Large intestine (tissue), 3 donors: ENCODE results near the gene TTC3. TPM values are rescaled to one million over a fixed set of nuclear protein-coding genes. Genes with fewer than 3 reads are reported as not detected.
A peak's percentile ranks its signal among the peaks of the same experiment; 100 is the strongest.

Experiments
- DNase-seq, 2 donors: peaks; one replicate each; pipeline versions ENCODE4 v3.0.0 to v3.0.0-alpha.2; 2013
- H3K27ac ChIP-seq: one replicate; pipeline ENCODE4 v1.5.1; 2013; ENCODE audit warnings: low read length
- H3K27me3 ChIP-seq: 2 replicates; pipeline ENCODE4 v1.6.1; 2013; ENCODE audit warnings: low read length; ENCODE audit not compliant: control insufficient read depth, insufficient read depth
- H3K36me3 ChIP-seq: 2 replicates; pipeline ENCODE4 v1.6.1; 2013; ENCODE audit warnings: low read length; ENCODE audit not compliant: control insufficient read depth, insufficient read depth
- H3K4me1 ChIP-seq: one replicate; pipeline ENCODE4 v1.6.1; 2013; ENCODE audit warnings: low read length; ENCODE audit not compliant: control insufficient read depth, insufficient read depth
- H3K4me3 ChIP-seq: one replicate; pipeline ENCODE4 v1.5.1; 2013; ENCODE audit warnings: low read length
- H3K9me3 ChIP-seq: one replicate; pipeline ENCODE4 v1.6.1; 2013; ENCODE audit warnings: mild to moderate bottlenecking, low read depth, low read length, moderate library complexity; ENCODE audit not compliant: control insufficient read depth
- WGBS: methylation state at CpG from one replicate; pipeline ENCODE4 v1.1.5; 2013; ENCODE audit warnings: low lambda C conversion rate; ENCODE audit not compliant: insufficient coverage; 5-methylcytosine and 5-hydroxymethylcytosine counted together
- polyA plus RNA-seq: library from polyadenylated mRNA; unstranded; fragments of 120-200 nt; gene quantifications from one replicate; pipeline ENCODE4 v1.2.1, GENCODE V29; 2013

Gene TTC3
- polyA plus RNA-seq, 1 donor: 108 TPM

DNA sequence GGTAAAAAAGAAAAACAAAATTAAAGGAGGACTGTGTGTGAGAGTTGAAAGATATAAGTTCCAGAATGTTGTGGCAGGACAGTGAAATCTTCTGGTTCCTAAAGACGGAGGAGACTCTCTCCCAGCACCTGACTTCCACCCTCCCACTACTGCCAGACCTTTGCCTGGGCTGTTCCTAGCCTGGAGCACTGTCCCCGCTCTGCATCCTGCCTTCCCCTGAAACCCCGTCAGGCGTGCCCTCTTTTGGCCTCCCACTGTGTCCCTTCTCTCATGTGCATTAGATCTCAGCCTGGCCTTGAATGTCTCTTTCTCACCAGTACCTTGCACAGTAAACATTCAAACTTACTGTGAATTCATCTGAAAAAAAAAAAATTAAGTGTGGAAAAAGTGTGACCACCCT is 120.0 kb downstream of the TTC3 start:
- Histone ChIP-seq H3K27me3 (no peaks in the 10 kb centered on the region), H3K36me3 (peaks cover 58% of the 10 kb centered on the region), H3K9me3 (no peaks in the 10 kb centered on the region), H3K27ac (no peak overlapping the region), H3K4me3 (no peak overlapping the region), H3K4me1 (no peaks in the 10 kb centered on the region)
- no CpG with 5 or more reads among the region's 4 CpGs for WGBS
- no peak for DNase-seq

DNA sequence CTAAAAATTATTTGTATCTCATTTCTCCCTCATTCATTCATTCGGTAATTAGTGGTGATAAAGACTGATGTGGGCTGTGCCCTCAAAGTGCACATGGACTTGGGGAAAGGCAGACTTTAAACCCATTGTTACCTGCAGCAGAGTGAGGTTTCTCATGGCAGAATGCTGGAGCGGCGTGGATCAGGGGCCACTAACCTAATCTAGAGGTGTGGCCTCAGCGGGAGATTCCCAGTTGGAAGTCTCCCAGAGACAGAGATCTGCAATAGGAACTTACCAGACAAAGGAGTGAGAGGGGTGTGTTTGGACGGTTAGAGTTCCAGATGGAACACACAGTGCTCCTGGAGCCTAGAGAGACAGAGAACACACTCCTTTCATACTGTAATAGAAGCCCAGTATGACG is 120.6 kb downstream of the TTC3 start:
- no CpG with 5 or more reads among the region's 6 CpGs for WGBS
- Histone ChIP-seq H3K27me3 (no peaks in the 10 kb centered on the region), H3K36me3 (peaks cover 61% of the 10 kb centered on the region), H3K27ac (no peak overlapping the region), H3K4me3 (no peak overlapping the region), H3K9me3 (no peaks in the 10 kb centered on the region), H3K4me1 (no peaks in the 10 kb centered on the region)
- DNase-seq: no peak

DNA sequence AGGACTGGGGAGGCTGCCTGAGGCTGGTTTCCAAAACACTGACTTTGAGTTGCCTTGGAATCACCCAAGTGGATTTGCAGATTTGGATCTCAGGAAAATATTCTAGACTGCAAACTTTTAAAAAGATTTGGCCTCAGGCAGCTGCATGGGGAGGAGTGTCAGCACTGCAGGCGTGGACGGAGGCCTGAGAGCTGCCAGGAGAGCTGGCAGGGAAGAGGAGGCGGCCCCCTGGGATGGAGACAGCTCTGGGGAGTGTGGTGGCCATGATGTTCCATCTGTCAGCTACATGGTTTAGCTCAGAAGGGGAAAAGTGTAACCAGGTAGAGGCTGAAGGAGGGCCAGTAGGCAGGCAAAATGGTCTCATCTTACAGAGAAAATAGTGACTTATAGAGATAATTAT is 122.0 kb downstream of the TTC3 start:
- Histone ChIP-seq H3K4me1 (no peaks in the 10 kb centered on the region), H3K27ac (no peak overlapping the region), H3K9me3 (no peaks in the 10 kb centered on the region), H3K4me3 (no peak overlapping the region), H3K27me3 (no peaks in the 10 kb centered on the region), H3K36me3 (peaks cover 63% of the 10 kb centered on the region)
- no CpG with 5 or more reads among the region's 3 CpGs for WGBS
- no peak for DNase-seq

DNA sequence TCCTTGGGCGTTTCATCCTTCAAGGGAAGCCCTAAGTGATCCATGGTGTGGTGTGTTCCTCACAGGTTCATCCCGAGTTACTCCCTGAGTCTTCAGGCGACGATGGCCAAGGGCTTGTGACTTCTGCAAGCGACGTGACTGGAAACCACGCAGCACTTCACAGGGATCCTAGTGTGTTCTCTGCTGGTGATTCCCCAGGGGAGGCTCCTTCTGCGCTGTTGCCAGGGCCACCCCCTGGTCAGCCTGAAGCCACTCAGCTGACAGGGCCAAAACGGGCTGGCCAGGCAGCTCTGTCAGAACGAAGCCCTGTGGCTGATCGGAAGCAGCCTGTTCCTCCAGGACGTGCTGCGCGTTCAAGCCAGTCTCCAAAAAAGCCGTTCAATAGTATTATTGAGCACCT is 122.6 kb downstream of the TTC3 start:
- no peak for DNase-seq
- WGBS: no CpG with 5 or more reads among the region's 15 CpGs
- H3K9me3 ChIP-seq: no peaks in the 10 kb centered on the region
- H3K27ac ChIP-seq: no peak overlapping the region
- H3K36me3 ChIP-seq: peaks cover 63% of the 10 kb centered on the region
- H3K4me1 ChIP-seq: no peaks in the 10 kb centered on the region
- no peaks in the 10 kb centered on the region for H3K27me3 ChIP-seq
- no peak overlapping the region for H3K4me3 ChIP-seq

DNA sequence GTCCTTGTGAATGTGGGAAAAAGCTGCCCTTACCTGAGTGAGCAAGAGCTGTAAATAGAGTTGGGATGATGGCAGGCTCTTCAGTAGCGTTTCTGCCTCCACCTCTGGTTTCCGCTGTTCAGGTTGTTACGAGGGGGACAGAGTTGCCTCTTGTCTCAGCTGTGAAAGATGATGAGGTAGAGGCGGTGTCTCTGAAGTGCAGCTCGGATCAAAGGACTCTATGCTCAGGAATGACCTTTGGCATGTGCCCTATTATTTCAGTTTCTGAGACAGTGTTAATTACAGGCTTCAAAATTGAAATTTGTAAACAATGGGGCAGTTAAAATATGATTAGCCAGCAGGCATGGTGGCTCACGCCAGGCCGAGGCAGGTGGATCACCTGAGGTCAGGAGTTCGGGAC is 123.8 kb downstream of the TTC3 start:
- H3K27ac ChIP-seq: no peak overlapping the region
- H3K4me1 ChIP-seq: no peaks in the 10 kb centered on the region
- no peaks in the 10 kb centered on the region for H3K27me3 ChIP-seq
- WGBS: no CpG with 5 or more reads among the region's 8 CpGs
- no peaks in the 10 kb centered on the region for H3K9me3 ChIP-seq
- H3K4me3 ChIP-seq: no peak overlapping the region
- peak; percentile 36 to 74 for DNase-seq
- H3K36me3 ChIP-seq: peaks cover 75% of the 10 kb centered on the region

DNA sequence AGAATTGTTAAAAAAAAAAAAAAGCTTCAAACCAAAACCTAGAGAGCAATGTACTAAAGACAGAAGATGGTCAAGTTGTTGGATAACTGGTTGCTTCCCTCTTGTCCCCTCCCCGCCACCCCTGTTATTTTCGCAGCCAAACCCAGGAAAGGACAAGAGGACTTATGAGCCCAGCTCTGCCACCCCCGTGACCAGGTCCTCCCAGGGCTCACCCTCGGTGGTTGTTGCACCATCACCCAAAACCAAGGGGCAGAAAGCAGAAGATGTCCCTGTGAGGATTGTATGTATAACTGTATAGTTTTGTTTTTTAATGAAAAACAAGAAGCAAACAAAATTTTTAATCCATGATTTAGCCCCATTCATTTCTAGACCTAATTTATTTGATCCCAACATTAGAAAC is 124.7 kb downstream of the TTC3 start:
- H3K27ac ChIP-seq: no peak overlapping the region
- peaks cover 73% of the 10 kb centered on the region for H3K36me3 ChIP-seq
- no CpG with 5 or more reads among the region's 4 CpGs for WGBS
- H3K4me1 ChIP-seq: no peaks in the 10 kb centered on the region
- DNase-seq: no peak
- no peak overlapping the region for H3K4me3 ChIP-seq
- no peaks in the 10 kb centered on the region for H3K27me3 ChIP-seq
- no peaks in the 10 kb centered on the region for H3K9me3 ChIP-seq

DNA sequence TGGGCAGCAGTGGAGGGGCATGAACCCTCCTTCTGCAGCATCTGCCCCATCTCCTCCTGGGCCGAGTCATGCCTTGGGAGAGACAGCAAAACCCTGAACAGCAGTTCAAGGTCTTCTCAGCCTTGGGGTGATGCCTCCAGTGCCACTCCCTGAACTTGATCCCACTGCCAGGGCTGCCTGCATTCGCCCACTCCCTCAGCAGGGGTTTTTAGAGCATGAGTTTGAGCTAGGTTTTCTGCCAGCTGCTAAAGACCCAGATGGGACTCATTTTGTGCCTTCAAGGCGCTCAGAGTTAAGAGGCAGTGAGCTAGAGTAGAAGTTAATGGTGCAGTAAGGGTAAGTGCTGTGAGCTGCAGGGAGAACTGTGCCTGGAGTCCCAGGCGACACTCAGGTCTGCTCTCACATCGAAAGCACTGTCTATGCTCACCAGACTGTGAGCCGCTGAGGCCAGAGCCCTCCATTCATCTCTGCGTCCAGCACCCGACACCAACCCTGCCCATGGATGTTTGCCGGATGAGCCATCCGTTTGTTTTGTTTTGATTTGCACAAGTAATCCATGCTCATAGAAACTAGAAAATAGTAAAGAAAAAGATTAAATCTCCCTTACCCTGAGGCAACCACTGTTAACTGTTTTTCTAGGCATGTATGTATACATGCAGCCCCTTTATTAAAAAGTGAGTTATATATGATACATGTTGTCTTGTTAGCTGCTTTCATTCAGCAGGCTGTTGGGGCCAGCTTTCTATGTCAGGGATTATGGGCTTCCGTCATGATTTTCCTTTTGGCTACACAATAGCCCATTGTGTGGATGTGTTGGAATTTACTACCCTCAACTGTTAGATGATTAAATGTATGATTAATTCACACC is 126.2 kb downstream of the TTC3 start:
- peaks cover 66% of the 10 kb centered on the region for H3K36me3 ChIP-seq
- peak in 1 of 2 donors; percentile 32 for DNase-seq
- no CpG with 5 or more reads among the region's 11 CpGs for WGBS
- no peak overlapping the region for H3K4me3 ChIP-seq
- no peak overlapping the region for H3K27ac ChIP-seq
- no peaks in the 10 kb centered on the region for H3K27me3 ChIP-seq
- no peaks in the 10 kb centered on the region for H3K4me1 ChIP-seq
- H3K9me3 ChIP-seq: no peaks in the 10 kb centered on the region

DNA sequence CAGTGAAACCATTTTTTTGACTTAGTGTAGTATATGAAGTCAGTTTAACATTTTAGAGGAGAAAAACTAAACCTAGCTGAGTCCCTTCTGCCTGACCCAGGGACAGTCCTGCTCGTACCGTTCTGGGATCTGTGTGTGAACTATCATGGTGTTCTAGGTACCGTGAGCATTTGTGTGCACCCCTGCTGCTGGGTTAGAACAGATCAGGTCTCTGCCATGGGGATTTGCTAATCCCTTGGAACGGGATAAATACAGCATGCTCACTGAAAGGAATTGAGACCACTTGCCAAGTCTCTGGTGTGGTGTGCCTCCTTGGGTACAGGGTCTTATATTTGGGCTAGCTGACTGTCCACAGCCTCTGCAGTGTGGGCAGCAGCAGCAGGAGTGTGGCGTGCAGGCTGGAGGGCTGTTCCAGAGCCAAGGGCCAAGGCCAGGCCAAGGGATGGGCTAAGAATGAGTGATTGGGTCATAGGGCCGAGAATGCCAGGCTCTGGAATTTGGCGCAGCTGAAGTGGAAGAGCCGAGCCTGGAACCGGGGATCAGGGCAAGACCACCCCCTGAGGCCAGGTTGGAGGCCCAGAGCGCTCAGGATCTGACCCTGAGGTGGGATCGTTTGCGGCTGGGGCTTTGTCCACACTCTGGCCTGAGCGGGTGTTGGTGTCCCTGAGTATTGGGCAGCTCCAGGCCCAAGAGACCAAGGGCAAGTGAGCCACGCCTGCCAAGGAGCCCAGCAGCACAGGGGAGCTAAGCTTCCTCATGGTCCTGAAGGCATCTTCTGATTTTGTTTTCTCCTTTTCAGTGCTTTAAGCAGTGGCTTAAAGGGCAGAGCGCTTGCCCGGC is 127.8 kb downstream of the TTC3 start:
- H3K4me1 ChIP-seq: no peaks in the 10 kb centered on the region
- H3K27me3 ChIP-seq: no peaks in the 10 kb centered on the region
- no peak overlapping the region for H3K27ac ChIP-seq
- DNase-seq: no peak
- no peak overlapping the region for H3K4me3 ChIP-seq
- WGBS: no CpG with 5 or more reads among the region's 16 CpGs
- H3K9me3 ChIP-seq: no peaks in the 10 kb centered on the region
- peaks cover 56% of the 10 kb centered on the region for H3K36me3 ChIP-seq

DNA sequence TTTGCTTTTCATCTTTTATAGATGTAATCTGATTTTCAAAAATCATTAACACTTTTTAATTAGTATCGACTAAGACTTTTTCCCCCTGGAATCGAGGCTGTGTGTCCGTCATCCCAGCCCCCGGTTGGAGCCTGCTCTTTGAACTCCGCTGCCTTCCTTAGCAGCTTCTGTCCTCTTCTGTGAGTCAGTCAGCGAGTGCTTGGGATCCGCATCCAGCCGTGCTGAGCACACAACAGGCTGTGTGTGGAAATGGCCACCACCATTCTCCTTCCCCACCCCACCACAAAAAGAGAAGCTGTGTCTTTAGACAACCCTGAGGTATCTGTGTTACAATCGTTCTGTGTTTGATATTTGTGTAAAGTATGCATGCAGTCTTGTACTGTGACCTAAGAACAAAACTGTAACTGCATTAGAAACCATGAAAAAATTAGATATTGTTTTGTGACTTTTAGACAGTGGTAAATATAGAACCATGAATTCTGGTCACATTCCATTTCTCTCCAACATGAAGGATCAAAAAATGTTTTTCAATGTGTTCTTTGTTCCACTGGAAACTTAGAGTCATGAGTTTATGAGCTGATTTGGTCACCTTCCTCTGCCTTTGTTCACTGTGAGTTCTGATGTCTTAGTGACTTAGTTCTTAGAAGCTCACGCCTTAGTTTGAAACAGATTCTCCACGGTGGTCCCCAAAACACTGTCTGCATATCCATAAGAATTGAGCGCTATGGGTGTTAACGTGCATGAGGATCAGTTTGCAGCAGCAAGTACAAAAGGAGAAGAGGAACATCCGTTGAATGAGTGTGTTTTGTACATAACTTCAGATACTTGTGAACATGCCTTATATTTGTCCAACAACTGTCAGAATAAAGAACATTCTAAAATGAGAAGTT is 129.4 kb downstream of the TTC3 start:
- no peak overlapping the region for H3K27ac ChIP-seq
- no peaks in the 10 kb centered on the region for H3K9me3 ChIP-seq
- no peaks in the 10 kb centered on the region for H3K27me3 ChIP-seq
- H3K36me3 ChIP-seq: peaks cover 51% of the 10 kb centered on the region
- no peak for DNase-seq
- H3K4me3 ChIP-seq: no peak overlapping the region
- 80% methylated on average over 2 of the region's 14 CpGs for WGBS
- H3K4me1 ChIP-seq: no peaks in the 10 kb centered on the region

DNA sequence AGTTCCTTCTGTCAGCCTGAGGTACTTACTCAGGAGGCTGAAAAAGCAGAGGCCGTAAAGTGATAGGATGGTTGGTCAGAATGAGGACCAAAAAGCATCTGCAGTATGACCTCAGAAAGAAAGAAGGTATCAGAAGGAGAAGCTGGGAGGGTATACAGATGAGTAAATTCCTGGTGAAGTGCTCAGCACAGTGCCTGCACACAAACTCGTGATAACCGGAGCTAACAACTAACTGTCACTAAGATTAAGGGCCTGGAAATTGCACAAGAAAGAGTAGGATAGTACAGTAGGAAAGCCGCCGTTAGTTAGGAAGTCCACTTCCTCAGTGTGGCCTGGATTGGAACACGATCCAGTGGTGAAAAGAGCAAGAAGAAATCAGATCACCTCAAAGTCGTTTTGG is 131.5 kb downstream of the TTC3 start:
- Histone ChIP-seq H3K27ac (no peak overlapping the region), H3K4me1 (no peaks in the 10 kb centered on the region), H3K4me3 (no peak overlapping the region), H3K27me3 (no peaks in the 10 kb centered on the region), H3K9me3 (no peaks in the 10 kb centered on the region), H3K36me3 (peaks cover 35% of the 10 kb centered on the region)
- 100% methylated on average over 2 of the region's 7 CpGs for WGBS
- DNase-seq: no peak
